GM18526 (cell line): Measurements from ENCODE around the gene METTL26.

Experiments used
- POLR2A ChIP-seq: IDR thresholded peaks from 3 replicates; pipeline ENCODE4 v1.6.1; 2011; ENCODE audit not compliant: insufficient read length; ENCODE audit errors: extremely low read depth

Gene METTL26

GRCh38 chr16:616733-617586 lies 19.1 kb downstream of the METTL26 start:
- TF ChIP-seq POLR2A, result no peak

- TF ChIP-seq POLR2A, result no peak
Measured at GRCh38 chr16:615122-615521, 21.0 kb downstream of the METTL26 start.

GRCh38 chr16:610513-611381 lies 25.4 kb downstream of the METTL26 start:
- TF ChIP-seq POLR2A, result no peak

GRCh38 chr16:609984-610383 lies 26.1 kb downstream of the METTL26 start:
- no peak for TF ChIP-seq POLR2A

DNA sequence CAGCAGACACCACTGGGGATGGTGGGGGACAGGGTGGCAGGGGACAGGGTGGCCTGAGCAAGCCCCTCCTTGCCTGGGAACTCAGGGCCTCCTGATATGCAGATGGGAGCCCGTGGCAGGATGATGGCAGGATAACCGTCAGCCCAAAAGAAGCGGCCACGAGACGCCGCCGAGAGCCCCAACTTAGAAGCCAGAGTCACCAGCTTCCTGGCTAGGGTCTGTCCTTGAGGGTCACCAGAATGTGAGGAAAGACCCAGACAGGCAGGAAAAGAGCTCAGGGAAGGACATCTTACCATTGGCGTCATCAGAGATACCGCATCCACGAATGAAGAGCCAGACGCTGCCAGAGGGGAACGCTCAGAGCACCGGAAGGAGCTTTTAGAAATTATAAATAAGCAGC lies 26.8 kb downstream of the METTL26 start:
- no peak for TF ChIP-seq POLR2A

DNA sequence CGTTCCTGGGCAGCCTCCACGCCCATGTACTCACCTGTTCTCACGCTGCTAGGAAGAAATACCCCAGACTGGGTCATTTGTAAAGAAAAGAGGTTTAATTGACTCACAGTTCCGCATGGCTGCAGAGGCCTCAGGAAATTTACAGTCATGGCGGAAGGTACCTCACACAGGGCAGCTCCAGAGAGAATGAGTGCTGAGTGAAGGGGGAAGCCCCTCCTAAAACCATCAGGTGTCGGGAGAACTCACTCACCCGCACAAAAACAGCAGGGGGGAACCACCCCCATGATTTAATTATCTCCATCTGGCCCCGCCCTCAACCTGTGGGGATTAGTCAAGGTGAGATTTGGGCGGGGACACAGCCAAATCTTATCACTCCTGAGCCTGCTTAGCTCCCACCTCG lies 28.1 kb downstream of the METTL26 start:
- TF ChIP-seq POLR2A, result no peak

DNA sequence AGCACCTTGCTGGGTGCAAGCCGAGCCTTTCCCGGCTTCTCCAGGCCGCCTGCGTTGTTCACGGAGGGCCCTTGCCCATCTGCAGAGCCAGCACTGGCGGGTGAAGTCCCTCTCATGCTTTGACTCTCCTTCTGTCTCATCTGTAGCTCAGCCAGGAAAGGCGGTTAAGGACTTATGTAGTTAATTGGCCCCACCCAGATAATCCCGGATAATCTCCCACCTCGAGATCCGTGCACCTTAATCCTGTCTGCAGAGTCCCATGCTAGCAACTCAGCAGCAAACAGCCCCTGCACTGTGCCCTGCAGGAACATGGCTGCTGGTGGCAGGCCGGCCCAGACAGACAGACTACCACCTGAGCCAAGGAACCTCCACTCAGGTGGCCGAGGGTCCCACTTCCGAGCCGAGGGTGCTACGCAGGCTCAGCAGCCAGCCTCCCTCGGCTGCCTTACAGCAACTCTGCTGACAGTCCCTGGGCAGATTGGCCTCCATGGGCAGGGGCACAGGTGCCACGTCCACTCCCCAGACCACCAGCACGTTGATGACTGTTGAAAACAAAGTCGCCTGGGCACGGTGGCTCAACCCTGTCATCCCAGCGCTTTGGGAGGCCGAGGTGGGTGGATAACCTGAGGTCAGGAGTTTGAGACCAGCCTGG lies 29.3 kb downstream of the METTL26 start:
- no peak for TF ChIP-seq POLR2A

DNA sequence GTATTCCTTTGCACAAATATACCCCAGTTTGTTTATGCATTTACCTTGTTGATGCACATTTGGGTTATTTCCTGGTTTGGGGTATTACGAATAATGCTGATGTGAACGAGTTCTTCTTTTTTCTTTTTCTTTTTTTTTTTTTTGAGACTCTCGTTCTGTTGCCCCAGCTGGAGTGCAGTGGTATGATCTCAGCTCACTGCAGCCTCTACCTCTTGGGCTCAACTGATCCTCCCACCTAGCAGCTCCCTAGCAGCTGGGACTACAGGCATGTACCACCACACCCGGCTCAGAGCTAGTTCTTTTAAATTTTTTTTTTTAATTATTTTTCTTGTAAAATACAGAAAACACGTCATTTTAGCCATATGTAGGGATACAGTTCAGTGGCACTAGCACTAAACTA lies 32.2 kb downstream of the METTL26 start:
- TF ChIP-seq POLR2A, result no peak

GRCh38 chr16:600781-601180 lies 35.3 kb downstream of the METTL26 start:
- TF ChIP-seq POLR2A, result no peak

DNA sequence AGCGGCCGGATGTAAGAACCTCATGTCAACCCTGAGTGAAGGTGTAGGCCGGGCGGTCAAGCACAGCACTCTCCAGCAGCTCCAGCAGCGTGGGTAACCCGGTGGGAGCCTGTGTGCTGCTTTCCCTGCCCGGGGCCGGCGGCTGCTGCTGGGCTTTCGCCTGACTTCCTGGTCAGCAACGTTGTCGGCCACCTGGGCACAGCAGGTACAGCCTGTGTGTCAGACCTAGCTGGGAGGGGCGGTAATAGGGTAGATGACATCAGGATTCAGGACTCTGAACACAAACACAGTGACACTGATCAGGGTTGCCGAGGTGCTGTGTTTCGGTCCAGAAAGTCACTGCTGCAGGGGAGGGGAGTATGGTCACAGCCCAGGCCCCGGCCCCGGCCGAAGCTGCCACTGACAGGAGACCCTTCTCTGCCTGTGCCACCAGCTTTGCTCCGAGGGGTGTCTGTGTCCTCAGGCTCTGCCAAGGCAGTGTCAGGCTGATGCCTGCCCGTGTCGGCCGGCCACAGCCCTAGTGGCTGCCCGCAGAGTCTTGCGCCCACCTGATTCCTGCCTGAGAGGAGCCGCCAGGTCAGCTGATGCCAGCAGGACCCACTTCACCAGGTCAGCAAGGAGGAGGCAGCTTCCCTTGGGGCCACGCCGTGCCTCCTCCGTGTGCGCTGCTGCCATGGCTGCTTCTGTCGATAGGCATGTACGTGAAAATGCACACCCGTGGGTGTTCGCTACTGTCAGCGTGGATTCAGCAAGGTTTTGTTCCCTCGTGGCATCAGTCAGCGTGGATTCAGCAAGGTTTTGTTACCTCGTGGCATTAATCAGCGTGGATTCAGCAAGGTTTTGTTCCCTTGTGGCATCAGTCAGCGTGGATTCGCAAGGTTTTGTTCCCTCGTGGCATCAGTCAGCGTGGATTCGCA lies 37.0 kb downstream of the METTL26 start:
- no peak for TF ChIP-seq POLR2A

DNA sequence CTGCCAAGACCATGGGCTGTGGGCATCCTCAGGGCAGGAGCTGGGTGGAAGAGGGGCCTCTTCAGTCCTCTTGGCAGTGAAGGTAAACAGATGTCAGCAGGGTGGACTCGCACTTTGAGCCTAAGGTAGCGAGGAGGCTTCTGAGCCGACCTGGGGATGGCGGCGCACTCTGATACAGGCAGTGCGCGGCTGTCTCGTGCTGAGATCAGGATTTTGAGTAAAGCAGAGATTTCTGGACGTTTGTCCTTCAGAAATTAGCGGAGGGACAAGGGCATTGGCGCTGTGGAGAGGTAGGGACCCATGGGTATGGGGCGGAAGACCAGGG lies 39.4 kb downstream of the METTL26 start:
- no peak for TF ChIP-seq POLR2A

- no peak for TF ChIP-seq POLR2A
Measured at GRCh38 chr16:595942-596735, 40.0 kb downstream of the METTL26 start.

- no peak for TF ChIP-seq POLR2A
Measured at GRCh38 chr16:595094-595528, 41.0 kb downstream of the METTL26 start.

- no peak for TF ChIP-seq POLR2A
Measured at GRCh38 chr16:593807-594206, 42.3 kb downstream of the METTL26 start.
